HEK293 (cell line): ENCODE measurements around the gene ENO4.

Experiments used
- GFI1B ChIP-seq: fragments of 450-650 bp; formaldehyde crosslinking; IDR thresholded peaks from 2 replicates; pipeline ENCODE4 v1.5.1; 2016; ENCODE audit warnings: missing biosample characterization, missing genetic modification characterization
- IKZF3 ChIP-seq: fragments of 450-650 bp; IDR thresholded peaks from 2 replicates; pipeline ENCODE4 v1.5.0; 2018; ENCODE audit warnings: missing biosample characterization, mild to moderate bottlenecking, missing genetic modification characterization, moderate library complexity
- MEIS1 ChIP-seq: sonication (generic); formaldehyde crosslinking; IDR thresholded peaks from 2 replicates; pipeline ENCODE4 v1.8.1; 2022; ENCODE audit warnings: missing genetic modification reagents, mild to moderate bottlenecking, borderline replicate concordance
- PRDM10 ChIP-seq: fragments of 450-650 bp; formaldehyde crosslinking; IDR thresholded peaks from 2 replicates; pipeline ENCODE4 v1.5.1; 2016; ENCODE audit warnings: missing biosample characterization, missing genetic modification characterization
- SP7 ChIP-seq: fragments of 450-650 bp; formaldehyde crosslinking; IDR thresholded peaks from 2 replicates; pipeline ENCODE4 v1.5.1; 2016; ENCODE audit warnings: missing biosample characterization, missing genetic modification characterization
- ZBTB21 ChIP-seq: fragments of 450-650 bp; formaldehyde crosslinking; IDR thresholded peaks from 2 replicates; pipeline ENCODE4 v1.5.1; 2017; ENCODE audit warnings: missing biosample characterization, missing genetic modification characterization
- ZBTB8A ChIP-seq: fragments of 450-650 bp; formaldehyde crosslinking; IDR thresholded peaks from 2 replicates; pipeline ENCODE4 v1.5.1; 2016; ENCODE audit warnings: missing biosample characterization, missing genetic modification characterization
- ZEB2 ChIP-seq: fragments of 450-650 bp; formaldehyde crosslinking; IDR thresholded peaks from 2 replicates; pipeline ENCODE4 v1.5.1; 2016; ENCODE audit warnings: missing biosample characterization, missing genetic modification characterization
- ZNF391 ChIP-seq: fragments of 450-650 bp; formaldehyde crosslinking; IDR thresholded peaks from 2 replicates; pipeline ENCODE4 v1.5.1; 2016; ENCODE audit warnings: low read depth, missing biosample characterization, missing genetic modification characterization, borderline replicate concordance
- ZNF626 ChIP-seq: fragments of 450-650 bp; sonication (Bioruptor Pico); formaldehyde crosslinking; IDR thresholded peaks from 2 replicates; pipeline ENCODE4 v1.5.1; 2018; ENCODE audit warnings: missing biosample characterization, missing genetic modification characterization, inconsistent platforms
- ZNF629 ChIP-seq: fragments of 450-650 bp; formaldehyde crosslinking; IDR thresholded peaks from 2 replicates; pipeline ENCODE4 v1.5.1; 2017; ENCODE audit warnings: missing biosample characterization, missing genetic modification characterization
- TF ChIP-seq, protein P1 (sequence below): fragments of 450-650 bp; formaldehyde crosslinking; IDR thresholded peaks from 2 replicates; pipeline ENCODE4 v1.5.1; 2016; ENCODE audit warnings: missing biosample characterization, missing genetic modification characterization
- TF ChIP-seq, protein P2 (sequence below): fragments of 450-650 bp; formaldehyde crosslinking; IDR thresholded peaks from 2 replicates; pipeline ENCODE4 v1.5.1; 2016; ENCODE audit warnings: missing biosample characterization, missing genetic modification characterization, borderline replicate concordance
- TF ChIP-seq, protein P3 (sequence below): fragments of 450-650 bp; formaldehyde crosslinking; IDR thresholded peaks from 2 replicates; pipeline ENCODE4 v1.5.1; 2016; ENCODE audit warnings: missing biosample characterization, missing genetic modification characterization
- TF ChIP-seq, protein P4 (sequence below): fragments of 450-650 bp; formaldehyde crosslinking; IDR thresholded peaks from 2 replicates; pipeline ENCODE4 v1.5.1; 2016; ENCODE audit warnings: missing biosample characterization, missing genetic modification characterization, borderline replicate concordance

ENO4 gene

GRCh38 chr10:116866987-116867595, 17.8 kb downstream of the ENO4 start (continued):
- TF ChIP-seq, protein P1, sequence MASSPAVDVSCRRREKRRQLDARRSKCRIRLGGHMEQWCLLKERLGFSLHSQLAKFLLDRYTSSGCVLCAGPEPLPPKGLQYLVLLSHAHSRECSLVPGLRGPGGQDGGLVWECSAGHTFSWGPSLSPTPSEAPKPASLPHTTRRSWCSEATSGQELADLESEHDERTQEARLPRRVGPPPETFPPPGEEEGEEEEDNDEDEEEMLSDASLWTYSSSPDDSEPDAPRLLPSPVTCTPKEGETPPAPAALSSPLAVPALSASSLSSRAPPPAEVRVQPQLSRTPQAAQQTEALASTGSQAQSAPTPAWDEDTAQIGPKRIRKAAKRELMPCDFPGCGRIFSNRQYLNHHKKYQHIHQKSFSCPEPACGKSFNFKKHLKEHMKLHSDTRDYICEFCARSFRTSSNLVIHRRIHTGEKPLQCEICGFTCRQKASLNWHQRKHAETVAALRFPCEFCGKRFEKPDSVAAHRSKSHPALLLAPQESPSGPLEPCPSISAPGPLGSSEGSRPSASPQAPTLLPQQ (tag by site-specific recombination): peak; percentile 73
- TF ChIP-seq ZBTB21 (tag by site-specific recombination) (peak; percentile 89), IKZF3 (peak; percentile 60; the same call in 1 of the 2 replicates), ZBTB8A (tag by site-specific recombination) (no peak), GFI1B (tag by site-specific recombination) (0 out of 2 replicates have a peak, but pooled peaks have one; percentile 53), ZEB2 (peak; percentile 74), ZNF629 (peak; percentile 95), PRDM10 (no peak), ZNF626 (tag by site-specific recombination) (no peak), SP7 (tag by site-specific recombination) (peak; percentile 52; the same call in 1 of the 2 replicates), MEIS1 (CRISPR knock-in tag) (no peak), ZNF391 (tag by site-specific recombination) (0 out of 2 replicates have a peak, but pooled peaks have one; percentile 23)
- TF ChIP-seq, protein P2, sequence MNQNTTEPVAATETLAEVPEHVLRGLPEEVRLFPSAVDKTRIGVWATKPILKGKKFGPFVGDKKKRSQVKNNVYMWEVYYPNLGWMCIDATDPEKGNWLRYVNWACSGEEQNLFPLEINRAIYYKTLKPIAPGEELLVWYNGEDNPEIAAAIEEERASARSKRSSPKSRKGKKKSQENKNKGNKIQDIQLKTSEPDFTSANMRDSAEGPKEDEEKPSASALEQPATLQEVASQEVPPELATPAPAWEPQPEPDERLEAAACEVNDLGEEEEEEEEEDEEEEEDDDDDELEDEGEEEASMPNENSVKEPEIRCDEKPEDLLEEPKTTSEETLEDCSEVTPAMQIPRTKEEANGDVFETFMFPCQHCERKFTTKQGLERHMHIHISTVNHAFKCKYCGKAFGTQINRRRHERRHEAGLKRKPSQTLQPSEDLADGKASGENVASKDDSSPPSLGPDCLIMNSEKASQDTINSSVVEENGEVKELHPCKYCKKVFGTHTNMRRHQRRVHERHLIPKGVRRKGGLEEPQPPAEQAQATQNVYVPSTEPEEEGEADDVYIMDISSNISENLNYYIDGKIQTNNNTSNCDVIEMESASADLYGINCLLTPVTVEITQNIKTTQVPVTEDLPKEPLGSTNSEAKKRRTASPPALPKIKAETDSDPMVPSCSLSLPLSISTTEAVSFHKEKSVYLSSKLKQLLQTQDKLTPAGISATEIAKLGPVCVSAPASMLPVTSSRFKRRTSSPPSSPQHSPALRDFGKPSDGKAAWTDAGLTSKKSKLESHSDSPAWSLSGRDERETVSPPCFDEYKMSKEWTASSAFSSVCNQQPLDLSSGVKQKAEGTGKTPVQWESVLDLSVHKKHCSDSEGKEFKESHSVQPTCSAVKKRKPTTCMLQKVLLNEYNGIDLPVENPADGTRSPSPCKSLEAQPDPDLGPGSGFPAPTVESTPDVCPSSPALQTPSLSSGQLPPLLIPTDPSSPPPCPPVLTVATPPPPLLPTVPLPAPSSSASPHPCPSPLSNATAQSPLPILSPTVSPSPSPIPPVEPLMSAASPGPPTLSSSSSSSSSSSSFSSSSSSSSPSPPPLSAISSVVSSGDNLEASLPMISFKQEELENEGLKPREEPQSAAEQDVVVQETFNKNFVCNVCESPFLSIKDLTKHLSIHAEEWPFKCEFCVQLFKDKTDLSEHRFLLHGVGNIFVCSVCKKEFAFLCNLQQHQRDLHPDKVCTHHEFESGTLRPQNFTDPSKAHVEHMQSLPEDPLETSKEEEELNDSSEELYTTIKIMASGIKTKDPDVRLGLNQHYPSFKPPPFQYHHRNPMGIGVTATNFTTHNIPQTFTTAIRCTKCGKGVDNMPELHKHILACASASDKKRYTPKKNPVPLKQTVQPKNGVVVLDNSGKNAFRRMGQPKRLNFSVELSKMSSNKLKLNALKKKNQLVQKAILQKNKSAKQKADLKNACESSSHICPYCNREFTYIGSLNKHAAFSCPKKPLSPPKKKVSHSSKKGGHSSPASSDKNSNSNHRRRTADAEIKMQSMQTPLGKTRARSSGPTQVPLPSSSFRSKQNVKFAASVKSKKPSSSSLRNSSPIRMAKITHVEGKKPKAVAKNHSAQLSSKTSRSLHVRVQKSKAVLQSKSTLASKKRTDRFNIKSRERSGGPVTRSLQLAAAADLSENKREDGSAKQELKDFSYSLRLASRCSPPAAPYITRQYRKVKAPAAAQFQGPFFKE (tag by site-specific recombination): no peak
- TF ChIP-seq, protein P3, sequence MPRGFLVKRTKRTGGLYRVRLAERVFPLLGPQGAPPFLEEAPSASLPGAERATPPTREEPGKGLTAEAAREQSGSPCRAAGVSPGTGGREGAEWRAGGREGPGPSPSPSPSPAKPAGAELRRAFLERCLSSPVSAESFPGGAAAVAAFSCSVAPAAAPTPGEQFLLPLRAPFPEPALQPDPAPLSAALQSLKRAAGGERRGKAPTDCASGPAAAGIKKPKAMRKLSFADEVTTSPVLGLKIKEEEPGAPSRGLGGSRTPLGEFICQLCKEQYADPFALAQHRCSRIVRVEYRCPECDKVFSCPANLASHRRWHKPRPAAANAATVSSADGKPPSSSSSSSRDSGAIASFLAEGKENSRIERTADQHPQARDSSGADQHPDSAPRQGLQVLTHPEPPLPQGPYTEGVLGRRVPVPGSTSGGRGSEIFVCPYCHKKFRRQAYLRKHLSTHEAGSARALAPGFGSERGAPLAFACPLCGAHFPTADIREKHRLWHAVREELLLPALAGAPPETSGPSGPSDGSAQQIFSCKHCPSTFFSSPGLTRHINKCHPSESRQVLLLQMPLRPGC: peak; percentile 48; the same call in 1 of the 2 replicates
- TF ChIP-seq, protein P4, sequence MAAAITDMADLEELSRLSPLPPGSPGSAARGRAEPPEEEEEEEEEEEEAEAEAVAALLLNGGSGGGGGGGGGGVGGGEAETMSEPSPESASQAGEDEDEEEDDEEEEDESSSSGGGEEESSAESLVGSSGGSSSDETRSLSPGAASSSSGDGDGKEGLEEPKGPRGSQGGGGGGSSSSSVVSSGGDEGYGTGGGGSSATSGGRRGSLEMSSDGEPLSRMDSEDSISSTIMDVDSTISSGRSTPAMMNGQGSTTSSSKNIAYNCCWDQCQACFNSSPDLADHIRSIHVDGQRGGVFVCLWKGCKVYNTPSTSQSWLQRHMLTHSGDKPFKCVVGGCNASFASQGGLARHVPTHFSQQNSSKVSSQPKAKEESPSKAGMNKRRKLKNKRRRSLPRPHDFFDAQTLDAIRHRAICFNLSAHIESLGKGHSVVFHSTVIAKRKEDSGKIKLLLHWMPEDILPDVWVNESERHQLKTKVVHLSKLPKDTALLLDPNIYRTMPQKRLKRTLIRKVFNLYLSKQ (tag by site-specific recombination): no peak
